ENCODE measurements around the gene SNAPC2. TPM values are rescaled to one million over a fixed set of nuclear protein-coding genes. Genes with fewer than 3 reads are reported as not detected.

The SNAPC2 gene
- total and polyA plus RNA-seq, 7 donors = 4.6 to 16.0 (median 8.5) TPM

GRCh38 chr19:7968008-7968795 is 48.1 kb downstream of the SNAPC2 start:
- ATAC-seq (no peak), DNase-seq (peak in 1 of 2 donors; percentile 41)
- Histone ChIP-seq H3K4me1 (no peaks in the 10 kb centered on the region), H3K27ac (no peak overlapping the region), H3K4me3 (no peak overlapping the region), H3K9me3 (no peaks in the 10 kb centered on the region), H3K36me3 (ENCODE audit: insufficient read depth in 1 of 2, low read depth in 1 of 2) (peaks cover 9 to 93% of the 10 kb centered on the region in 2 donors), H3K27me3 (ENCODE audit: insufficient read depth in 3 of 3, low read length in 2 of 3) (no peaks in the 10 kb centered on the region)
- intact Hi-C loops (cut with DNase I) = no loop called here
- no peak for TF ChIP-seq CTCF (IDR thresholded peaks at IDR 0.05)
- WGBS, 3 donors = 86 to 92% (median 91%) methylated on average over 15 of the region's 15 CpGs

DNA sequence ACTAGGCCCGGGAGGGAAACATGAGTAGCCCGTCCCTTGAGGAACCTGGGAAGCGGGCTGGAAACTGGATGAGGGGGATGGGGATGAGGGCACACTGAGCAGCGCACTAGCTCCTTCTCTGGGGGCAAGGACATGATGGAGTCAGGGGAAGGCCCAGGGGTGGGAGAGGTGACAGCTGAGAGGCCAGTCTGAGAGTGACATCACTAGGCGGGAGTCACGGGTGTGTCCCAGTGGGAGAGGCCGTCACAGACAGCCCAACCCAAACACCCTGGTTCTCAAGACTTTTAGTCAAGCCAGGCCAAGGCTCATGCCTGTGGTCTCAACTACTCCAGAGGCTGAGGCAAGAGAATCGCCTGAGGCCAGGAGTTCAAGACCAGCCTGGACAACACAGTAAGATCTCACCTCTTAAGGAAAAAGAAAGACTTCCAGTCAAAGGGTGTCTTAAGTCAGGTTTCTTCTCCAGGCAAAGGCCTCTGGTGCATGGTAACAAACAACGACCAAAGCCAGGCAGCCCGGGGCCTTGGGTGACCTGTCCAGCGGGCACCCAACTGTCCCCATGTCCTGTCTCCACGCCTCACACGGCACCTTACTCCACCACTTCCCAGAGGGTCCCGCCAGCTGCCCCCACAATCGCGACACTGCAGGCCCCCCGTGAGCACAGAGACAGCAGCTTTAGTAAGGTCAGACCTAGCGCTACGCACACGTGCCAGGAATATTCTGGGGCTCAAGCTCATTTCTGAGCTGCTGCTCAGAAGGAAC is 48.8 kb downstream of the SNAPC2 start:
- no peak for TF ChIP-seq CTCF (IDR thresholded peaks at IDR 0.05)
- Histone ChIP-seq H3K36me3 (ENCODE audit: insufficient read depth in 1 of 2, low read depth in 1 of 2) (peaks cover 9 to 88% of the 10 kb centered on the region in 2 donors), H3K4me1 (peaks cover under 1% of the 10 kb centered on the region), H3K27me3 (ENCODE audit: insufficient read depth in 3 of 3, low read length in 2 of 3) (no peaks in the 10 kb centered on the region), H3K4me3 (no peak overlapping the region), H3K9me3 (no peaks in the 10 kb centered on the region), H3K27ac (no peak overlapping the region)
- 86 to 89% (median 89%) methylated on average over 20 of the region's 20 CpGs for WGBS, 3 donors
- DNase-seq (peak in 1 of 2 donors; percentile 39), ATAC-seq (no peak)
- intact Hi-C loops (cut with DNase I) = no loop called here

GRCh38 chr19:7969555-7969939 is 49.4 kb downstream of the SNAPC2 start:
- Histone ChIP-seq H3K4me1 (peaks cover 6% of the 10 kb centered on the region), H3K36me3 (ENCODE audit: insufficient read depth in 1 of 2, low read depth in 1 of 2) (peaks cover 9 to 83% of the 10 kb centered on the region in 2 donors), H3K9me3 (no peaks in the 10 kb centered on the region), H3K4me3 (no peak overlapping the region), H3K27ac (no peak overlapping the region), H3K27me3 (ENCODE audit: insufficient read depth in 3 of 3, low read length in 2 of 3) (no peaks in the 10 kb centered on the region)
- DNase-seq = peak in 1 of 2 donors; percentile 14
- intact Hi-C loops (cut with DNase I) = no loop called here
- ATAC-seq = no peak
- no peak for TF ChIP-seq CTCF (IDR thresholded peaks at IDR 0.05)
- 88 to 93% (median 91%) methylated on average over 11 of the region's 11 CpGs for WGBS, 3 donors

- intact Hi-C loops (cut with DNase I) = loop anchor here in 1 of 2 donors (2.0 kb wide), 1 partner anchor 32 kb away; no protein-coding TSS in a partner anchor
- peak in 2 of 4 donors; percentile 39 to 40 for ATAC-seq
- Histone ChIP-seq H3K9me3 (no peaks in the 10 kb centered on the region), H3K27me3 (ENCODE audit: insufficient read depth in 3 of 3, low read length in 2 of 3) (no peaks in the 10 kb centered on the region), H3K27ac (no peak overlapping the region), H3K4me1 (peaks cover 16% of the 10 kb centered on the region), H3K4me3 (no peak overlapping the region), H3K36me3 (ENCODE audit: insufficient read depth in 1 of 2, low read depth in 1 of 2) (peaks cover 9 to 69% of the 10 kb centered on the region in 2 donors)
- peak; percentile 60 for TF ChIP-seq CTCF (IDR thresholded peaks at IDR 0.05)
- peak in 1 of 2 donors; percentile 65 for DNase-seq
- 72 to 76% (median 75%) methylated on average over 12 of the region's 12 CpGs for WGBS, 3 donors
Observed at GRCh38 chr19:7970716-7971448, 50.7 kb downstream of the SNAPC2 start.
